ENCODE results near the gene MDM4. TPM values are rescaled to one million over a fixed set of nuclear protein-coding genes. Genes with fewer than 3 reads are reported as not detected.

The MDM4 gene
- total RNA-seq, 1 donor from 2014 or later, result 39.1 TPM

GRCh38 chr1:204581759-204582158 is 65.6 kb downstream of the MDM4 start:
- Mint-ChIP-seq H3K4me3 (ENCODE audit: unreplicated experiment) (no peak overlapping the region), H3K27me3 (ENCODE audit: low read depth) (no peaks in the 10 kb centered on the region), H3K36me3 (ENCODE audit: low read depth) (no peaks in the 10 kb centered on the region), H3K27ac (ENCODE audit: unreplicated experiment) (no peak overlapping the region), H3K4me1 (ENCODE audit: low read depth) (peaks cover 5% of the 10 kb centered on the region), H3K9me3 (ENCODE audit: low read depth) (no peaks in the 10 kb centered on the region)
- no peak for TF ChIP-seq CTCF (IDR thresholded peaks at IDR 0.05)
- no peak for DNase-seq (ENCODE audit: low spot score)

- DNase-seq (ENCODE audit: low spot score), result no peak
- no peaks in the 10 kb centered on the region for H3K27me3 Mint-ChIP-seq (ENCODE audit: low read depth)
- no peak for TF ChIP-seq CTCF (IDR thresholded peaks at IDR 0.05)
- no peaks in the 10 kb centered on the region for H3K9me3 Mint-ChIP-seq (ENCODE audit: low read depth)
- H3K4me1 Mint-ChIP-seq (ENCODE audit: low read depth), result peaks cover under 1% of the 10 kb centered on the region
- H3K4me3 Mint-ChIP-seq (ENCODE audit: unreplicated experiment), result no peak overlapping the region
- no peaks in the 10 kb centered on the region for H3K36me3 Mint-ChIP-seq (ENCODE audit: low read depth)
- H3K27ac Mint-ChIP-seq (ENCODE audit: unreplicated experiment), result no peak overlapping the region
These were observed 67.9 kb downstream of the MDM4 start for GRCh38 chr1:204583909-204584632.

GRCh38 chr1:204584699-204585372 is 68.6 kb downstream of the MDM4 start:
- Mint-ChIP-seq H3K27me3 (ENCODE audit: low read depth) (no peaks in the 10 kb centered on the region), H3K4me3 (ENCODE audit: unreplicated experiment) (no peak overlapping the region), H3K9me3 (ENCODE audit: low read depth) (no peaks in the 10 kb centered on the region), H3K36me3 (ENCODE audit: low read depth) (no peaks in the 10 kb centered on the region), H3K4me1 (ENCODE audit: low read depth) (peaks cover 6% of the 10 kb centered on the region), H3K27ac (ENCODE audit: unreplicated experiment) (no peak overlapping the region)
- no peak for TF ChIP-seq CTCF (IDR thresholded peaks at IDR 0.05)
- no peak for DNase-seq (ENCODE audit: low spot score)

- no peak overlapping the region for H3K27ac Mint-ChIP-seq (ENCODE audit: unreplicated experiment)
These were observed 71.4 kb downstream of the MDM4 start for GRCh38 chr1:204587621-204588020.

More at GRCh38 chr1:204587621-204588020, 71.4 kb downstream of the MDM4 start:
- Mint-ChIP-seq H3K27me3 (ENCODE audit: low read depth) (no peaks in the 10 kb centered on the region), H3K4me3 (ENCODE audit: unreplicated experiment) (no peak overlapping the region), H3K4me1 (ENCODE audit: low read depth) (peaks cover 20% of the 10 kb centered on the region), H3K9me3 (ENCODE audit: low read depth) (no peaks in the 10 kb centered on the region), H3K36me3 (ENCODE audit: low read depth) (no peaks in the 10 kb centered on the region)
- no peak for TF ChIP-seq CTCF (IDR thresholded peaks at IDR 0.05)
- DNase-seq (ENCODE audit: low spot score), result no peak
